Fibroblast of the aortic adventitia (primary cell): ENCODE results near the gene SHC2. TPM values are rescaled to one million over a fixed set of nuclear protein-coding genes. Genes with fewer than 3 reads are reported as not detected.

Experiments
- DNase-seq: peaks from one replicate; pipeline ENCODE4 v3.0.0-alpha.2; 2010; ENCODE audit warnings: low read depth
- H3K4me3 ChIP-seq: 2 replicates; pipeline ENCODE4 v1.5.1; 2011; ENCODE audit warnings: low read depth, mild to moderate bottlenecking, control low read depth, low read length, moderate library complexity
- CTCF ChIP-seq: IDR thresholded peaks from 2 replicates; pipeline ENCODE4 v1.5.1; 2011; ENCODE audit warnings: mild to moderate bottlenecking, low read length, control low read depth, inconsistent platforms; ENCODE audit not compliant: insufficient read depth
- total RNA-seq: library from RNA; depleted of rRNA; stranded (reverse); fragments of >200 nt; gene quantifications from 2 replicates; pipeline ENCODE4 v1.2.3, GENCODE V29; 2012; ENCODE audit warnings: low replicate concordance

Gene SHC2
- total RNA-seq, 1 donor = 0.81 TPM

- DNase-seq = no peak
- H3K4me3 ChIP-seq = no peak overlapping the region
- TF ChIP-seq CTCF = no peak
These were observed 54.6 kb downstream of the SHC2 start for GRCh38 chr19:406135-406781.

- H3K4me3 ChIP-seq = no peak overlapping the region
- no peak for DNase-seq
- no peak for TF ChIP-seq CTCF
These were observed 55.5 kb downstream of the SHC2 start for GRCh38 chr19:405121-405965.

DNA sequence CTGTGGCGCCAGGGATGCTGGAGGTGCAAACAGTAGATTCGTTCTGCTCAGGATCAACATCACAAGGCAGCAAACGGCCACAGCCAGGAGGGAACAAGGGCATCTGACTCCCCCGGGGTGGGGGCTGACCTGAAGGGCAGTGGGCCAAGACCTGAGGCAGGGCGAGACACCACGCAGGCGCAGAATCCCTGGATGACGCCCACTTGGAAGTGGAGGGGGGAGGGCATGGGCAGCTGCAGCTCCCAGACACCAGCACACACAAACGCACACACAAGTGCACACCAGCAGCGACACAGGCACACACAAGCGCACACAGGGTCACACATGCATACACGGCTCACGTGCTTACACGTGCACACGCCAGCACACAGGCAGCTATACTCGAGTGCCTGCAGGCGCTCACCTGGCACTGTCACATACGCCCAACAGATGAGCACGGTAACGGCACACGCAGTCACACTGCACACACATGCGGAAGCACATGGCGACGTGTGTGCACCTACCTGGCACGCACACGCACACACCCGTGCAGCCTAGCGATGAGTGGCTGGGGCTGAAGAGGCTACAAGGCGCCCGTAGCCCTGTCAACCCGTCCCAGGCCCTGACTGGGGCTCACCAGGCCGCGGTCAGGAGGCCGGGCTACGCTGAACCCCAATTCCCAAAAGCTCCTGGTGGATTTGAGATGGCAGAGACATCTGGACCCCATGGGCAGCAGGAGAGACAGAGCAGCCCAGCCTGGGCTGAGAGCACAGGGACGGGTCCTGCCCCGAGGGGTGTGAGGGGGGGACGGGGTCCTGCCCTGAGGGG is 57.4 kb downstream of the SHC2 start:
- DNase-seq = no peak
- TF ChIP-seq CTCF = no peak
- no peak overlapping the region for H3K4me3 ChIP-seq

- H3K4me3 ChIP-seq = no peak overlapping the region
- no peak for DNase-seq
- no peak for TF ChIP-seq CTCF
These were observed 58.0 kb downstream of the SHC2 start for GRCh38 chr19:402786-403185.

DNA sequence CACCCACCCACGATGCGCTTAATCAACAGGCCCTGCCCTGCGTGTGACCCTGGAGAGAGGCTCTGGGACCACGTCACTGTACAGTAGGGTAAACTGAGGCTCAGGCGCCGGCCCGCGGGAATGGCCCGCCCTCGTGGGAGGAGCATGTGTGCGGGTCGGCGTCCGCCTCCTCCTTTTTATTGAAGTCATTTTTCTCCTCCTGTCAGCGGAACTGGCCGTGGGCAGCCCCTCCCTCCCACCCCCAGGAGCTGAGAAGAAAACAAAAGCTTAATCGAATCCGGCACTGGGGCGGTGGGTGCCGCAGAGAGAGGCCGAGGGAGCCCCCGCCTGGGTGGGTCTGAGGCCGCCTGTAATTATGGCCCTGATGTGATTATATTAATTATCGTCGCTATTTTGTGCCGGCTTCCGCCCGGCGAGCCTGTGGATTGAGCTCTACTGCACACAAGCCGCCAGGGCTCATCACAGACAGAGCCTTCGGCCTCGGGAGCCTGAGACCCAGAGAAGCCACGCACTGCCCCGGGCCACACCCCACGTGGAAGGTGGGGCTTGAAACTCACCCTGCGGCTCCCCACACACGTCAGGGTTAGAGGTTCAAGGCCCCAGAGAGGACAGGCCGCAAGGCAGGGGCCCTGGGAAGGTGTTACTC is 58.8 kb downstream of the SHC2 start:
- no peak overlapping the region for H3K4me3 ChIP-seq
- no peak for DNase-seq
- no peak for TF ChIP-seq CTCF
